ENCODE data around the gene CCDC149. TPM values are rescaled to one million over a fixed set of nuclear protein-coding genes. Genes with fewer than 3 reads are reported as not detected.

CCDC149 gene
- total and polyA plus RNA-seq, 2 of the 13 experiments (the other 11 are each of a cell fraction or from before 2014, with no cell fraction given), result 0.44 to 0.95 TPM

DNA sequence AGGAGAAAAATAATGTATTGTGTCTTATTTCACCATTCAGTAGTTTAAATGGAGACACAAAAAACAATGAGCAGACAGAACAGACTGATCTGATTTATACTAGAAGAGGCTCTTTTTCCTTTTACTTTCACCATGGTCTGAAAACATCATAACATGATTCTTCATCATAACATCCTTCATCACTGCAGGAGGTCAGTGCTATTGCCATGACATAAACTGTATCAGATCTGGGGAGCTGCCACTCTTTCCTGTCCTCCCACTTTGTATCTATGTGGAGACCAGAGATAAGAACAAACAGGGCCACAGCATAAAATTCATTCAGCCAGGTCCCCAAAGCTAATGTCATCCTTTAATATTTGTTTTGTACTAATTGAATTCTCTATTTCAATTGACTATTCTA lies 92.3 kb downstream of the CCDC149 start:
- in situ Hi-C loops (cut with HindIII; ENCODE audit: extremely low pct_ligation_motif_present, low pct_unique_long_range_greater_than_20kb), result no loop called here
- FAIRE-seq, result no peak
- Histone ChIP-seq H3K4me3 (replicated peaks in 1 of 3; ENCODE audit: insufficient read depth in 1 of 3, low read depth in 2 of 3, low read length in 3 of 3) (no peak overlapping the region), H3K36me3 (replicated peaks in 1 of 2; ENCODE audit: control insufficient read depth in 1 of 2, insufficient read depth in 2 of 2, low read length in 2 of 2) (no peaks in the 10 kb centered on the region), H4K20me1 (ENCODE audit: insufficient read depth, low read length) (no peaks in the 10 kb centered on the region), H3K4me1 (ENCODE audit: insufficient read depth, low read length) (no peaks in the 10 kb centered on the region), H3K27me3 (ENCODE audit: control insufficient read depth in 1 of 2, insufficient read depth in 2 of 2, low read length in 2 of 2) (peaks cover 0 to 4% of the 10 kb centered on the region in 2 experiments; a peak in 1 of 5 replicates), H3K27ac (ENCODE audit: extremely low read length, insufficient read depth, low read length) (no peak overlapping the region), H2AFZ (ENCODE audit: low read length) (no peak overlapping the region), H3K79me2 (ENCODE audit: insufficient read depth, low read length) (no peaks in the 10 kb centered on the region), H3K9me3 (ENCODE audit: low read length) (no peaks in the 10 kb centered on the region), H3K4me2 (ENCODE audit: low read depth, low read length) (no peak overlapping the region), H3K9ac (ENCODE audit: insufficient read depth, low read depth, low read length) (no peak overlapping the region)
- intact Hi-C loops (cut with micrococcal nuclease; ENCODE audit: unreplicated experiment), result no loop called here
- no TSS peak for BruUV-seq (replicated peaks)
- TF ChIP-seq MEF2D (CRISPR knock-in tag; IDR thresholded peaks at IDR 0.05) (no peak), ZBTB7B (CRISPR knock-in tag; IDR thresholded peaks at IDR 0.05) (no peak), ZNF660 (CRISPR knock-in tag; IDR thresholded peaks at IDR 0.05; ENCODE audit: borderline replicate concordance, low read depth) (no peak), GABPA (IDR thresholded peaks at IDR 0.05; ENCODE audit: low read depth, low read length) (no peak), GABPA (CRISPR knock-in tag; IDR thresholded peaks at IDR 0.05; ENCODE audit: low read depth) (no peak), NFRKB (IDR thresholded peaks at IDR 0.05) (no peak), NFYC (CRISPR knock-in tag; IDR thresholded peaks at IDR 0.05) (no peak), RXRB (CRISPR knock-in tag; IDR thresholded peaks at IDR 0.05; ENCODE audit: borderline replicate concordance) (no peak), FLYWCH1 (CRISPR knock-in tag; IDR thresholded peaks at IDR 0.05) (no peak)
- TF ChIP-seq, protein P1, sequence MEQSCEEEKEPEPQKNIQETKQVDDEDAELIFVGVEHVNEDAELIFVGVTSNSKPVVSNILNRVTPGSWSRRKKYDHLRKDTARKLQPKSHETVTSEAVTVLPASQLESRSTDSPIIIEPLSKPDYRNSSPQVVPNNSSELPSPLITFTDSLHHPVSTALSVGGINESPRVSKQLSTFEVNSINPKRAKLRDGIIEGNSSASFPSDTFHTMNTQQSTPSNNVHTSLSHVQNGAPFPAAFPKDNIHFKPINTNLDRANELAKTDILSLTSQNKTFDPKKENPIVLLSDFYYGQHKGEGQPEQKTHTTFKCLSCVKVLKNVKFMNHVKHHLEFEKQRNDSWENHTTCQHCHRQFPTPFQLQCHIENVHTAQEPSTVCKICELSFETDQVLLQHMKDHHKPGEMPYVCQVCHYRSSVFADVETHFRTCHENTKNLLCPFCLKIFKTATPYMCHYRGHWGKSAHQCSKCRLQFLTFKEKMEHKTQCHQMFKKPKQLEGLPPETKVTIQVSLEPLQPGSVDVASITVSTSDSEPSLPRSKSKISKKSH (CRISPR knock-in tag; IDR thresholded peaks at IDR 0.05; ENCODE audit: borderline replicate concordance), result no peak
- no peak for ATAC-seq
- POLR2A ChIA-PET, result no interaction called here
- CTCF ChIA-PET (ENCODE audit: low intra/inter-chr PET ratio, low total read pairs), result no interaction called here
- DNase-seq (ENCODE audit: low spot score), result no peak

- Histone ChIP-seq H4K20me1 (ENCODE audit: insufficient read depth, low read length) (no peaks in the 10 kb centered on the region), H3K27me3 (ENCODE audit: control insufficient read depth in 1 of 2, insufficient read depth in 2 of 2, low read length in 2 of 2) (no peaks in the 10 kb centered on the region), H3K79me2 (ENCODE audit: insufficient read depth, low read length) (no peaks in the 10 kb centered on the region), H2AFZ (ENCODE audit: low read length) (no peak overlapping the region), H3K4me3 (replicated peaks in 1 of 3; ENCODE audit: insufficient read depth in 1 of 3, low read depth in 2 of 3, low read length in 3 of 3) (no peak overlapping the region), H3K9ac (ENCODE audit: insufficient read depth, low read depth, low read length) (no peak overlapping the region), H3K9me3 (ENCODE audit: low read length) (no peaks in the 10 kb centered on the region), H3K36me3 (replicated peaks in 1 of 2; ENCODE audit: control insufficient read depth in 1 of 2, insufficient read depth in 2 of 2, low read length in 2 of 2) (no peaks in the 10 kb centered on the region), H3K27ac (ENCODE audit: extremely low read length, insufficient read depth, low read length) (no peak overlapping the region), H3K4me2 (ENCODE audit: low read depth, low read length) (no peak overlapping the region), H3K4me1 (ENCODE audit: insufficient read depth, low read length) (no peaks in the 10 kb centered on the region)
- intact Hi-C loops (cut with micrococcal nuclease; ENCODE audit: unreplicated experiment), result no loop called here
- FAIRE-seq (no peak), DNase-seq (ENCODE audit: low spot score) (no peak), ATAC-seq (no peak)
- POLR2A ChIA-PET, result no interaction called here
- 70% methylated on average over 16 of the region's 18 CpGs for WGBS (ENCODE audit: low lambda C conversion rate)
- in situ Hi-C loops (cut with HindIII; ENCODE audit: extremely low pct_ligation_motif_present, low pct_unique_long_range_greater_than_20kb), result no loop called here
- CTCF ChIA-PET (ENCODE audit: low intra/inter-chr PET ratio, low total read pairs), result no interaction called here
- no TSS peak for BruUV-seq (replicated peaks)
- no peak for TF ChIP-seq KDM1A (CRISPR knock-in tag; IDR thresholded peaks at IDR 0.05)
- no peak for TF ChIP-seq ATRX (CRISPR knock-in tag; IDR thresholded peaks at IDR 0.05; ENCODE audit: borderline replicate concordance)
- TF ChIP-seq IKZF4 (CRISPR knock-in tag; IDR thresholded peaks at IDR 0.05; ENCODE audit: borderline replicate concordance, low read depth, not compliant biosample characterization), result no peak
- TF ChIP-seq SAP130 (CRISPR knock-in tag; IDR thresholded peaks at IDR 0.05; ENCODE audit: low read depth), result no peak
- TF ChIP-seq ZNF414 (CRISPR knock-in tag; IDR thresholded peaks at IDR 0.05), result no peak
- no peak for TF ChIP-seq EZH2 (conservative IDR thresholded peaks at IDR 0.05; ENCODE audit: low read depth, low read length)
- no peak for TF ChIP-seq YEATS4 (CRISPR knock-in tag; IDR thresholded peaks at IDR 0.05; ENCODE audit: borderline replicate concordance)
- no peak for TF ChIP-seq FOSL1 (CRISPR knock-in tag; IDR thresholded peaks at IDR 0.05; ENCODE audit: borderline replicate concordance)
- TF ChIP-seq, protein P2, sequence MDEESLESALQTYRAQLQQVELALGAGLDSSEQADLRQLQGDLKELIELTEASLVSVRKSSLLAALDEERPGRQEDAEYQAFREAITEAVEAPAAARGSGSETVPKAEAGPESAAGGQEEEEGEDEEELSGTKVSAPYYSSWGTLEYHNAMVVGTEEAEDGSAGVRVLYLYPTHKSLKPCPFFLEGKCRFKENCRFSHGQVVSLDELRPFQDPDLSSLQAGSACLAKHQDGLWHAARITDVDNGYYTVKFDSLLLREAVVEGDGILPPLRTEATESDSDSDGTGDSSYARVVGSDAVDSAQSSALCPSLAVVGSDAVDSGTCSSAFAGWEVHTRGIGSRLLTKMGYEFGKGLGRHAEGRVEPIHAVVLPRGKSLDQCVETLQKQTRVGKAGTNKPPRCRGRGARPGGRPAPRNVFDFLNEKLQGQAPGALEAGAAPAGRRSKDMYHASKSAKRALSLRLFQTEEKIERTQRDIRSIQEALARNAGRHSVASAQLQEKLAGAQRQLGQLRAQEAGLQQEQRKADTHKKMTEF (CRISPR knock-in tag; IDR thresholded peaks at IDR 0.05), result no peak
Measured at GRCh38 chr4:24816797-24817196, 96.0 kb downstream of the CCDC149 start.

Data from HepG2 (cell line).